Inferior parietal cortex (tissue), 1 donor: Measurements from ENCODE around the gene SCD5.

Experiments
- DNase-seq: peaks from one replicate; pipeline ENCODE4 v3.0.0-alpha.2; 2016; ENCODE audit errors: extremely low spot score

The SCD5 gene

GRCh38 chr4:82797040-82797404 is 1.6 kb downstream of the SCD5 start:
- no peak for DNase-seq

GRCh38 chr4:82792912-82793649 is 5.5 kb downstream of the SCD5 start:
- DNase-seq, result no peak

GRCh38 chr4:82791179-82791578 is 7.4 kb downstream of the SCD5 start:
- no peak for DNase-seq

- DNase-seq, result no peak
Measured at GRCh38 chr4:82790060-82790660, 8.4 kb downstream of the SCD5 start.

- DNase-seq, result no peak
Measured at GRCh38 chr4:82789025-82789776, 9.4 kb downstream of the SCD5 start.

GRCh38 chr4:82787342-82787741 is 11.3 kb downstream of the SCD5 start:
- no peak for DNase-seq

GRCh38 chr4:82786828-82787227 is 11.8 kb downstream of the SCD5 start:
- DNase-seq, result no peak

- no peak for DNase-seq
Measured at GRCh38 chr4:82785611-82786400, 12.8 kb downstream of the SCD5 start.

- no peak for DNase-seq
Measured at GRCh38 chr4:82784681-82785610, 13.7 kb downstream of the SCD5 start.

- DNase-seq, result no peak
Measured at GRCh38 chr4:82782626-82783345, 15.8 kb downstream of the SCD5 start.

- no peak for DNase-seq
Measured at GRCh38 chr4:82780752-82781231, 17.8 kb downstream of the SCD5 start.

GRCh38 chr4:82780170-82780751 is 18.3 kb downstream of the SCD5 start:
- DNase-seq, result no peak

- no peak for DNase-seq
Measured at GRCh38 chr4:82779032-82779431, 19.6 kb downstream of the SCD5 start.

- DNase-seq, result no peak
Measured at GRCh38 chr4:82777857-82778525, 20.6 kb downstream of the SCD5 start.

- DNase-seq, result no peak
Measured at GRCh38 chr4:82776925-82777542, 21.6 kb downstream of the SCD5 start.

GRCh38 chr4:82775243-82775642 is 23.4 kb downstream of the SCD5 start:
- no peak for DNase-seq

- no peak for DNase-seq
Measured at GRCh38 chr4:82774711-82775171, 23.9 kb downstream of the SCD5 start.

- DNase-seq, result no peak
Measured at GRCh38 chr4:82773057-82773456, 25.5 kb downstream of the SCD5 start.

- DNase-seq, result peak; percentile 86
Measured at GRCh38 chr4:82770607-82771006, 28.0 kb downstream of the SCD5 start.
